ENCODE measurements around the gene SAFB2.
A peak's percentile ranks its signal among the peaks of the same experiment; 100 is the strongest.

Gene SAFB2

GRCh38 chr19:5564930-5565329 is 57.6 kb downstream of the SAFB2 start:
- TF ChIP-seq ZFX (IDR thresholded peaks at IDR 0.05) = no peak
- TF ChIP-seq CTCF (conservative IDR thresholded peaks at IDR 0.05) = no peak
- H3K27ac ChIP-seq = no peak overlapping the region

- no peak for TF ChIP-seq CTCF (conservative IDR thresholded peaks at IDR 0.05)
- TF ChIP-seq ZFX (IDR thresholded peaks at IDR 0.05) = no peak
- H3K27ac ChIP-seq = no peak overlapping the region
Measured at GRCh38 chr19:5563935-5564612, 58.5 kb downstream of the SAFB2 start.

- no peak; the same call in 1 of the 2 replicates for TF ChIP-seq CTCF (conservative IDR thresholded peaks at IDR 0.05)
- no peak for TF ChIP-seq ZFX (IDR thresholded peaks at IDR 0.05)
- no peak overlapping the region for H3K27ac ChIP-seq
Measured at GRCh38 chr19:5563008-5563431, 59.6 kb downstream of the SAFB2 start.

GRCh38 chr19:5562280-5562679 is 60.3 kb downstream of the SAFB2 start:
- no peak overlapping the region for H3K27ac ChIP-seq
- TF ChIP-seq ZFX (IDR thresholded peaks at IDR 0.05) (no peak), CTCF (conservative IDR thresholded peaks at IDR 0.05) (no peak)

- TF ChIP-seq CTCF (conservative IDR thresholded peaks at IDR 0.05) (peak; percentile 67), ZFX (IDR thresholded peaks at IDR 0.05) (no peak)
Measured at GRCh38 chr19:5561559-5561958, 61.0 kb downstream of the SAFB2 start.

GRCh38 chr19:5560156-5560555 is 62.4 kb downstream of the SAFB2 start:
- TF ChIP-seq CTCF (conservative IDR thresholded peaks at IDR 0.05) (no peak), ZFX (IDR thresholded peaks at IDR 0.05) (no peak)
- no peak overlapping the region for H3K27ac ChIP-seq

More at GRCh38 chr19:5561559-5561958, 61.0 kb downstream of the SAFB2 start:
- H3K27ac ChIP-seq = no peak overlapping the region

GRCh38 chr19:5559804-5560133 is 62.8 kb downstream of the SAFB2 start:
- no peak for TF ChIP-seq ZFX (IDR thresholded peaks at IDR 0.05)
- no peak for TF ChIP-seq CTCF (conservative IDR thresholded peaks at IDR 0.05)
- H3K27ac ChIP-seq = no peak overlapping the region

Measured in C4-2B (cell line).